NB4 (cell line): ENCODE measurements around the gene TBC1D2B.

Source experiments
- DNase-seq: peaks from one replicate; pipeline ENCODE4 v3.0.0; 2010; ENCODE audit warnings: low read depth
- H3K4me3 ChIP-seq: one replicate; pipeline ENCODE4 v1.5.1; 2011; ENCODE audit warnings: mild to moderate bottlenecking, low read depth, low read length, moderate library complexity
- MYC ChIP-seq: IDR thresholded peaks from 2 replicates; pipeline ENCODE4 v1.6.1; 2011; ENCODE audit warnings: low read depth, low read length
- POLR2A ChIP-seq: IDR thresholded peaks from 2 replicates; pipeline ENCODE4 v1.6.1; 2011; ENCODE audit warnings: mild to moderate bottlenecking; ENCODE audit not compliant: insufficient read length; ENCODE audit errors: extremely low read depth
- TF ChIP-seq, protein P1 (sequence below): IDR thresholded peaks from one replicate; pipeline ENCODE4 v1.5.1; 2012; ENCODE audit warnings: low read depth, low read length
- TF ChIP-seq, protein P2 (sequence below): IDR thresholded peaks from 2 replicates; pipeline ENCODE4 v1.6.1; 2011; ENCODE audit warnings: low read depth, low read length

TBC1D2B gene

GRCh38 chr15:78052545-78052944 is 25.0 kb downstream of the TBC1D2B start:
- no peak overlapping the region for H3K4me3 ChIP-seq
- no peak for DNase-seq
- TF ChIP-seq POLR2A (no peak), MYC (no peak)
- TF ChIP-seq, protein P1, sequence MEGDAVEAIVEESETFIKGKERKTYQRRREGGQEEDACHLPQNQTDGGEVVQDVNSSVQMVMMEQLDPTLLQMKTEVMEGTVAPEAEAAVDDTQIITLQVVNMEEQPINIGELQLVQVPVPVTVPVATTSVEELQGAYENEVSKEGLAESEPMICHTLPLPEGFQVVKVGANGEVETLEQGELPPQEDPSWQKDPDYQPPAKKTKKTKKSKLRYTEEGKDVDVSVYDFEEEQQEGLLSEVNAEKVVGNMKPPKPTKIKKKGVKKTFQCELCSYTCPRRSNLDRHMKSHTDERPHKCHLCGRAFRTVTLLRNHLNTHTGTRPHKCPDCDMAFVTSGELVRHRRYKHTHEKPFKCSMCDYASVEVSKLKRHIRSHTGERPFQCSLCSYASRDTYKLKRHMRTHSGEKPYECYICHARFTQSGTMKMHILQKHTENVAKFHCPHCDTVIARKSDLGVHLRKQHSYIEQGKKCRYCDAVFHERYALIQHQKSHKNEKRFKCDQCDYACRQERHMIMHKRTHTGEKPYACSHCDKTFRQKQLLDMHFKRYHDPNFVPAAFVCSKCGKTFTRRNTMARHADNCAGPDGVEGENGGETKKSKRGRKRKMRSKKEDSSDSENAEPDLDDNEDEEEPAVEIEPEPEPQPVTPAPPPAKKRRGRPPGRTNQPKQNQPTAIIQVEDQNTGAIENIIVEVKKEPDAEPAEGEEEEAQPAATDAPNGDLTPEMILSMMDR, result no peak
- TF ChIP-seq, protein P2, sequence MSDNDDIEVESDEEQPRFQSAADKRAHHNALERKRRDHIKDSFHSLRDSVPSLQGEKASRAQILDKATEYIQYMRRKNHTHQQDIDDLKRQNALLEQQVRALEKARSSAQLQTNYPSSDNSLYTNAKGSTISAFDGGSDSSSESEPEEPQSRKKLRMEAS, result no peak

DNA sequence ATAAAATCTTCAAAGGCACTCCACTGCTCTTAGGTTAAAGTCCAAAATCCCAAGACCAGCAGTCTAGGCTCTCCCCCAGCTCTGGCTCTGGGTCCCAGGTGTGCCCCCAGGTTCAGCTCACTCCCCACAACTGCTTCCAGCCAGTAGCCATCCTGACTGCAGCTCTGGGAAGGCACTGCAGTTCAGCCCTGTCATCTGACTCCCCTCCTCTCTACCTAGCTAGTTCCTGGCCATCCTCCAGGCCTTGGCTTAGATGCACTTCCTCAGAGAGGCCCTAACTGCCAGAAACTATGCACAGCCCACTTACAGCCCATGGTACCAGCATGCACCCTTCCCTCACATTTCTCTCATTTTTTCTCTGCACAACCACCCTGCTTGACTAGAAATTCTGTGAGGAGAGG is 25.5 kb downstream of the TBC1D2B start:
- TF ChIP-seq, protein P2, result no peak; the same call in 1 of the 2 replicates
- TF ChIP-seq MYC (no peak), POLR2A (no peak)
- TF ChIP-seq, protein P1, result no peak
- no peak overlapping the region for H3K4me3 ChIP-seq
- DNase-seq, result peak; percentile 72

DNA sequence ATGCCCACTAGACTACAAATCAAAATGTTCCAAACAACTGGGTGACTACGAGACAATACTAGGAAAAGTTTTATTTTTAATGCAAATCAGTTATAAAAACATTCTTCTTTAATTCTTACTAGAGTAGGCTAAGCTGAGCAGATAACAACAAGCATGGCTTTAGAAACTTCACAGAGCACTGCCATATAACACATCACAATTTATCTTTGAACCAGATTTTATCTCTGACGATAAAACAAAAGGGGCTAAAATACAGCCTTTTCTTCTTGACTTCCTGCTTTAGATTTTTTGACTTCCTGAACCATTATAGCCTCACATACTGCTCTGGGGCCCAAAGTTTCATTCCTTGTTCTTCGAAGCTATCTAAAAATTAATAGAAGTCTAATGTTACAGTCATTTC is 25.9 kb downstream of the TBC1D2B start:
- no peak for DNase-seq
- TF ChIP-seq, protein P1, result no peak
- TF ChIP-seq MYC (no peak), POLR2A (no peak)
- TF ChIP-seq, protein P2, result no peak
- no peak overlapping the region for H3K4me3 ChIP-seq

DNA sequence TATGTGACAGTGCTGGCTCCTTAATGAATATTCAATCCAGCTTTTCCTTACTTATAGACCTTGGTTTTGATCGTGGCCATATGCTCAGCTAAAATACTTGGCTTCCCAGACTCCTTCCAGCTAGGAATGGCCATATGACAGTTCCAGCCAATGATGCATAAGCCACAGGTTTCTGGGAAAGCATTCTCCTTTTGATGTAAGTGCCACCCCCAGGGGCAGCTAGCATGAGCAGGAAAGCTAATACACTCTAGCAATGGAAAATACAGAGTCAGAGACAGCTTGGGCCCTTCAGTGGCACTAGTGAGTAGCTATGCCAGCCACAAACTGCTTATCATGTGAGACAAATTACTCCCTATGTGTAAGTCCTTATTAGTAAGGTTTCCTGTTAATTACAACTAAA is 26.7 kb downstream of the TBC1D2B start:
- peak overlapping the region; percentile 12 for H3K4me3 ChIP-seq
- TF ChIP-seq POLR2A, result no peak
- peak; percentile 28; the same call in 1 of the 2 replicates for TF ChIP-seq MYC
- DNase-seq, result peak; percentile 62

- no peak for DNase-seq
- peak overlapping the region; percentile 12 for H3K4me3 ChIP-seq
- 0 out of 2 replicates have a peak, but pooled peaks have one; percentile 5 for TF ChIP-seq MYC
- TF ChIP-seq, protein P2, result peak; percentile 50; the same call in 1 of the 2 replicates
- TF ChIP-seq, protein P1, result no peak
- TF ChIP-seq POLR2A, result no peak
Observed at GRCh38 chr15:78050441-78050809, 27.1 kb downstream of the TBC1D2B start.

GRCh38 chr15:78049691-78050440 is 27.6 kb downstream of the TBC1D2B start:
- TF ChIP-seq POLR2A (peak; percentile 47), MYC (peak; percentile 56; the same call in 1 of the 2 replicates)
- TF ChIP-seq, protein P2, result peak; percentile 73
- TF ChIP-seq, protein P1, result no peak
- peak overlapping the region; percentile 35 for H3K4me3 ChIP-seq
- peak; percentile 98 for DNase-seq
